HepG2 (cell line): ENCODE data around the gene ATAD2B. TPM values are rescaled to one million over a fixed set of nuclear protein-coding genes. Genes with fewer than 3 reads are reported as not detected.

Experiments used
- CREBL2 ChIP-seq: sonication (generic); formaldehyde crosslinking; IDR thresholded peaks from 2 replicates; pipeline ENCODE4 v1.8.1; 2023; ENCODE audit warnings: missing genetic modification reagents, mild to moderate bottlenecking, borderline replicate concordance
- FOSL1 ChIP-seq: sonication (generic); formaldehyde crosslinking; IDR thresholded peaks from 2 replicates; pipeline ENCODE4 v1.9.0; 2021; ENCODE audit warnings: missing genetic modification reagents, borderline replicate concordance
- FOXA3 ChIP-seq: IDR thresholded peaks from 2 replicates; pipeline ENCODE4 v1.6.1; 2016; ENCODE audit warnings: missing genetic modification reagents, missing compliant biosample characterization
- GATAD2A ChIP-seq: IDR thresholded peaks from 2 replicates; pipeline ENCODE4 v1.6.1; 2016
- HOMEZ ChIP-seq: IDR thresholded peaks from 2 replicates; pipeline ENCODE4 v1.6.1; 2016; ENCODE audit warnings: low read depth
- HOXA7 ChIP-seq: sonication (generic); formaldehyde crosslinking; IDR thresholded peaks from 2 replicates; pipeline ENCODE4 v1.8.1; 2022; ENCODE audit warnings: mild to moderate bottlenecking, missing genetic modification reagents, moderate library complexity
- IKZF4 ChIP-seq: sonication (generic); formaldehyde crosslinking; IDR thresholded peaks from 2 replicates; pipeline ENCODE4 v1.5.1; 2020; ENCODE audit warnings: borderline replicate concordance, mild to moderate bottlenecking, low read depth, missing genetic modification reagents; ENCODE audit errors: not compliant biosample characterization
- JUND ChIP-seq: sonication (generic); formaldehyde crosslinking; IDR thresholded peaks from 2 replicates; pipeline ENCODE4 v1.8.0; 2022; ENCODE audit warnings: mild to moderate bottlenecking, missing genetic modification reagents
- PCBP1 ChIP-seq: fragments of 200-400 bp; formaldehyde crosslinking; IDR thresholded peaks from 2 replicates; pipeline ENCODE4 v1.6.1; 2017; ENCODE audit warnings: mild to moderate bottlenecking, low read depth, low read length, borderline replicate concordance
- PHF21A ChIP-seq: sonication (generic); formaldehyde crosslinking; IDR thresholded peaks from 2 replicates; pipeline ENCODE4 v1.5.0; 2020; ENCODE audit warnings: mild to moderate bottlenecking, missing genetic modification reagents
- WIZ ChIP-seq: sonication (generic); formaldehyde crosslinking; IDR thresholded peaks from 2 replicates; pipeline ENCODE4 v1.5.1; 2020; ENCODE audit warnings: mild to moderate bottlenecking, missing genetic modification reagents
- ZNF337 ChIP-seq: sonication (generic); formaldehyde crosslinking; IDR thresholded peaks from 2 replicates; pipeline ENCODE4 v1.5.1; 2020; ENCODE audit warnings: missing genetic modification reagents, low read depth, mild to moderate bottlenecking, borderline replicate concordance
- ZNF407 ChIP-seq: sonication (generic); formaldehyde crosslinking; IDR thresholded peaks from one replicate; pipeline ENCODE4 v1.5.1; 2020; ENCODE audit warnings: mild to moderate bottlenecking, missing genetic modification reagents; ENCODE audit errors: not compliant biosample characterization
- ZNF468 ChIP-seq: sonication (generic); formaldehyde crosslinking; IDR thresholded peaks from 2 replicates; pipeline ENCODE4 v1.8.0; 2022; ENCODE audit warnings: mild to moderate bottlenecking, moderate library complexity, missing genetic modification reagents
- ZNF550 ChIP-seq: sonication (generic); formaldehyde crosslinking; IDR thresholded peaks from 2 replicates; pipeline ENCODE4 v1.4.0; 2020; ENCODE audit warnings: mild to moderate bottlenecking, missing genetic modification reagents, borderline replicate concordance
- ZNF670 ChIP-seq: sonication (generic); formaldehyde crosslinking; IDR thresholded peaks from 2 replicates; pipeline ENCODE4 v1.8.0; 2022; ENCODE audit warnings: mild to moderate bottlenecking, missing genetic modification reagents, borderline replicate concordance
- ZUFSP ChIP-seq: sonication (generic); formaldehyde crosslinking; IDR thresholded peaks from 2 replicates; pipeline ENCODE4 v1.9.0; 2021; ENCODE audit warnings: missing genetic modification reagents, mild to moderate bottlenecking, borderline replicate concordance
- polyA plus RNA-seq, 8 experiments: library from polyadenylated mRNA; depleted of rRNA in 3 of 8; stranded (reverse) in 7 of 8; unstranded in 1 of 8; fragments of >200 nt; fragmentation: Illumina TruSeq in 4 of 8; extraction: Trizol in 4 of 8; gene quantifications; 2 replicates each; pipeline versions ENCODE4 v1.2.1 to v1.2.3, GENCODE V29; 2011 to 2016; ENCODE audit warnings: low read depth in 4 of 8, missing spikeins in 1 of 8, mixed read lengths in 1 of 8; ENCODE audit not compliant: insufficient read depth in 1 of 8
- total RNA-seq, 5 experiments: library from RNA; depleted of rRNA; stranded (reverse); fragments of >200 nt; fragmentation: Illumina TruSeq; extraction: Trizol; gene quantifications; 2 replicates each; pipeline ENCODE4 v1.2.3, GENCODE V29; 2016; ENCODE audit warnings: low read depth in 1 of 5

Gene ATAD2B
- total and polyA plus RNA-seq, 2 of the 13 experiments (the other 11 are each of a cell fraction or from before 2014, with no cell fraction given) = 5.3 to 22.2 TPM

GRCh38 chr2:23900541-23901322 lies 26.2 kb downstream of the ATAD2B start (continued):
- TF ChIP-seq ZNF407 (no peak), JUND (CRISPR knock-in tag) (peak; percentile 37; the same call in 1 of the 2 replicates), ZNF550 (CRISPR knock-in tag) (no peak), ZNF468 (CRISPR knock-in tag) (no peak), ZNF337 (CRISPR knock-in tag) (no peak), ZNF670 (no peak), HOMEZ (CRISPR knock-in tag) (peak; percentile 64; the same call in 1 of the 2 replicates), PCBP1 (no peak), GATAD2A (CRISPR knock-in tag) (no peak; the same call in 1 of the 2 replicates), ZUFSP (CRISPR knock-in tag) (no peak), HOXA7 (CRISPR knock-in tag) (no peak), CREBL2 (CRISPR knock-in tag) (no peak), PHF21A (CRISPR knock-in tag) (no peak), WIZ (no peak), FOSL1 (CRISPR knock-in tag) (peak; percentile 48; the same call in 1 of the 2 replicates), IKZF4 (CRISPR knock-in tag) (no peak), FOXA3 (CRISPR knock-in tag) (0 out of 2 replicates have a peak, but pooled peaks have one; percentile 10)
